HG03103 (cell line): ENCODE measurements around the gene PRCD.
A peak's percentile ranks its signal among the peaks of the same experiment; 100 is the strongest.
"Not testable (repeated sequence)": the region's sequence is repeated elsewhere in the genome, so short reads cannot be mapped to it uniquely, and the experiment has no call there.

Experiments used
- ATAC-seq: cut with Tn5 transposase; IDR thresholded peaks from one replicate; pipeline ENCODE4 v1.9.1; 2021; ENCODE audit warnings: low read depth; ENCODE audit not compliant: unreplicated experiment

Gene PRCD

DNA sequence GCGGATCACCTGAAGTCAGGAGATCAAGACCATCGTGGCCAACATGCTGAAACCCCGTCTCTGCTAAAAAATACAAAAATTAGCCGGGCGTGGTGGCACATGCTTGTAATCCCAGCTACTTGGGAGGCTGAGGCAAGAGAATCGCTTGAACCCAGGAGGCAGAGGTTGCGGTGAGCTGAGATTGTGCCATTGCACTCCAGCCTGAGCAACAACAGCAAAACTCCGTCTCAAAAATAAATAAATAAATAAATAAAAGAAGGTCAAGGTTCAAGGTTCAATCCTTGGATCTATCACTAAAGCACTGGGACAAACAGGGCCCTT is 14.4 kb upstream of the PRCD start:
- not testable (repeated sequence) for ATAC-seq

DNA sequence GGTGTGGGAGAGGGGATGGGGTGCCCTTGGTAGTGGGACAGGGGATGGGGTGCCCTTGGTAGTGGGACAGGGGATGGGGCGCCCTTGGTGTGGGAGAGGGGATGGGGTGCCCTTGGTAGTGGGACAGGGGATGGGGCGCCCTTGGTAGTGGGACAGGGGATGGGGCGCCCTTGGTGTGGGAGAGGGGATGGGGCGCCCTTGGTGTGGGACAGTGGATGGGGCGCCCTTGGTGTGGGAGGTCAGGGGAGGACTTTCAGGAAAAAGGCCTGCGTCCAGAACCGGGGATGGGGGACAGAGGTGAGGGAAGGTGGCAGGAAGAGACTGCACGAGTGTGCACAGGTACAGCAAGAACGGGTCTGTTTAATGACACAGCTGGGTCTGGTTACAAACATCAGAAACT is 12.8 kb upstream of the PRCD start:
- not testable (repeated sequence) for ATAC-seq

- peak; percentile 43 for ATAC-seq
Observed at GRCh38 chr17:76527430-76528111, 12.3 kb upstream of the PRCD start.

DNA sequence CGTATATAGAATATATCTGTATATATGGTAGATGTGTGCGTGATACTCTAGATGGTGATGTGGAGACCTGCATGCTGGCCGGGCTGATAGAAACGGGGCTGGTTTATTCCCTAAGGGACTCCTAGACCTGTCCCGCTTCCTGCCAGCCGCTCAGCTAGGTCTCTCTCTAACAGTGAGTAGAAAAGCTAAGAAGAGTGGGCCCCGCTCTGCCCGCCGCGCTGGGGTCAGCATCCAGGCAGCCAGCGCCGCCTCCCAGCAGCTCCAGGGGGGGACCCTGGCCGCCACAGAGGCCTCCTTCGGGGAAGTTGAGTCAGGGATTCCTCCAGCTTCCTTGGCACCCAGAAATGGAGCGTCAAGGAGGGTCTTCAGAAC is 11.7 kb upstream of the PRCD start:
- peak; percentile 34 for ATAC-seq

DNA sequence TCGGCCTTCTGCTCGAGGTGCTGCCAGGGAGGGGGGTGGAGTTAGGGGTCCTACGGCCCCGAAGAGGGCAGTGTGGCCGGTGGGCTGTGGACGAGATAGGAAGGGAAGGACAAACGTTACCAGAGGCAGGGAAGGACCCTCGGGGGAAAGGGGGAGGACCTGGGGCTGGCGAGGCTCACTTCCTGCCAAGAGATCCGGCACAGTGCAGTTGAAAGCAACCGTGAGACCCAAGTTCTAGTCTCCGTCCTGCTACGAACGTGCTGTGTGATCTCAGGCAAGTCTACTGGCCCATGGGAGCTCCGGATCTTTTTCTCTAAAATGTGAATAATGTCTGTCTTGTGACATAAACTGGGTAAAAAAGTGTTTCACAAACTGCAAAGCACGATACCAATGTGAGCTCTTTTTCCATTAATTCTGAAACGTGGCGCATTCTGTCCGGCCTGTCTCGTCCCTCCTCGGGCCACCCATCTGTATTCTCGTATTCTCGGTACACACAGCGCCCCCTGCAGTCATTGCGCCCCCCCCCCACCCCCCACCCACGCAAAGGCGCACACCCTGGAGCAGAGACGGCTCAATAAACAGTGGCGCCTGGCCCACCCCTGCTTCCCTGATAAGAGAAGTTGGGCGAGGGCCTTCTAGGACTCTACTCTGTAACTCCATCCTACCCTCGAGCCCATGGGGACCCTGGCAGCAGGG is 11.2 kb upstream of the PRCD start:
- no peak for ATAC-seq

GRCh38 chr17:76529224-76530094 is 10.4 kb upstream of the PRCD start:
- ATAC-seq: no peak

- ATAC-seq: no peak
Observed at GRCh38 chr17:76530095-76530723, 9.6 kb upstream of the PRCD start.

- no peak for ATAC-seq
Observed at GRCh38 chr17:76530811-76531485, 8.9 kb upstream of the PRCD start.

- no peak for ATAC-seq
Observed at GRCh38 chr17:76531486-76532038, 8.3 kb upstream of the PRCD start.

- ATAC-seq: no peak
Observed at GRCh38 chr17:76532072-76532651, 7.7 kb upstream of the PRCD start.

DNA sequence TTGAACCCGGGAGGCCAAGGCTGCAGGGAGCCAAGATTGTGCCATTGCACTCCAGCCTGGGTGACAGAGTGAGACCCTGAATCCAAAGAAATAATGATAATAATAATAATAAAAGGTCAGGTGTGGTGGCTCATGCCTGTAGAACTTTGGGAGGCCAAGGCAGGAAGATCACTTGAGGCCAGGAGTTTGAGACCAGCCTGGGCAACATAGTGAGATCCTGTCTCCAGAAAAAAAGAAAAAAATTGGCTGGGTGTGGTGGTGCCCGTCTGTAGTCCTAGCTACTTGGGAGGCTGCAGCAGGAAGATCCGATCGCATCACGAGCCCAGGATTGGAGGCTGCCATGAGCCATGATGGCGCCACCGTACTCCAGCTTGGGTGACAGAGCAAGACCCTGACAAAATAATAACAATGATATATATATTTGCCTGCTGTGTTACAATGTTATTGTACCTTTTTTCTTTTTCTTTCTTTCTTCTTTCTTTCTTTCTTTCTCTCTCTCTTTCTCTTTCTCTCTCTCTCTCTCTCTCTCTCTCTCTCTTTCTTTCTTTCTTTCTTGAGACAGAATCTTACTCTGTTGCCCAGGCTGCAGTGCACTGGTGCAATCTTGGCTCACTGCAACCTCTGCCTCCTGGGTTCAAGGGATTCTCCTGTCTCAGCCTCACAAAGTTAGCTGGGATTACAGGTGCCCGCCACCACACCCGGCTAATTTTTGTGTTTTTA is 6.0 kb upstream of the PRCD start:
- ATAC-seq: not testable (repeated sequence)

GRCh38 chr17:76534831-76535732 is 4.8 kb upstream of the PRCD start:
- ATAC-seq: no peak

- ATAC-seq: no peak
Observed at GRCh38 chr17:76535788-76536510, 3.9 kb upstream of the PRCD start.

DNA sequence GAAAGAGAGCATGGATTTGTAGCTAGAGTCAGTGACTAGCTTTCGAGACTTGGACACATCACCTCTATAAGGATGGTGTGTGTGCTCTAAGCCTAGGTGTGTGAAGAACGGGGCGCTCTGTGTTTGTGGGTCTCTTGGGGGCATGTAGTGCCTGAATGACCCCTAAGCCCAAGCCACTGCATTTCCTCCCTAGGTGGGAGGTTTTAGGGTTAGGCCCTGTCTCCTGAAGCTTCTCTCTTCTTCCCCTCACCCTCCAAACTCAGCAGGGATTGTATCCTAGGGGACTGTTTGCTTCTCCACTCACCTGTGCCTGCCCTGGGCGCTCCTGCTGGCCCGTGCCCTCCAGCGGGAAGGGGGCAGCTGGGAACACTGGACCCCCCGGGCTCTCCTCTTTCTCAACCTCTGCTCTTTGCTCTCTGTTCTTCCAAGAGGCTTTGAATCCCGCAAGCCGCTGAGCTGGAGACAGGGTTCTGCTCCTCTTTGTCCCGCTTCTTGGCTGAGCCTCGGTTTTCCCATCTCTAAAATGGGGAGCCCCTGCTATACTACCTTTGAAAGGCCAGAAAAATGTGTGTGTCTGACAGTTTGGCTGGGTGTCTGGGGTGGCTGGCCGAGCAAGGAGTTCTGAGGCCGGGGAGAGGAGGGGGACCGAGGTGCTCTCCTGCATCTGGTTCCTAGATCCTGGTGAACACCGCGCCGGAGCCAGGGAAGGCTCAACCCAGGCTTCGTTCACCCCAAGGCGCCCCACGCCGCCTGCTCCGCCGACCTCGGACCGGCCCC is 3.1 kb upstream of the PRCD start:
- no peak for ATAC-seq

GRCh38 chr17:76537288-76537577 is 2.6 kb upstream of the PRCD start:
- ATAC-seq: no peak

DNA sequence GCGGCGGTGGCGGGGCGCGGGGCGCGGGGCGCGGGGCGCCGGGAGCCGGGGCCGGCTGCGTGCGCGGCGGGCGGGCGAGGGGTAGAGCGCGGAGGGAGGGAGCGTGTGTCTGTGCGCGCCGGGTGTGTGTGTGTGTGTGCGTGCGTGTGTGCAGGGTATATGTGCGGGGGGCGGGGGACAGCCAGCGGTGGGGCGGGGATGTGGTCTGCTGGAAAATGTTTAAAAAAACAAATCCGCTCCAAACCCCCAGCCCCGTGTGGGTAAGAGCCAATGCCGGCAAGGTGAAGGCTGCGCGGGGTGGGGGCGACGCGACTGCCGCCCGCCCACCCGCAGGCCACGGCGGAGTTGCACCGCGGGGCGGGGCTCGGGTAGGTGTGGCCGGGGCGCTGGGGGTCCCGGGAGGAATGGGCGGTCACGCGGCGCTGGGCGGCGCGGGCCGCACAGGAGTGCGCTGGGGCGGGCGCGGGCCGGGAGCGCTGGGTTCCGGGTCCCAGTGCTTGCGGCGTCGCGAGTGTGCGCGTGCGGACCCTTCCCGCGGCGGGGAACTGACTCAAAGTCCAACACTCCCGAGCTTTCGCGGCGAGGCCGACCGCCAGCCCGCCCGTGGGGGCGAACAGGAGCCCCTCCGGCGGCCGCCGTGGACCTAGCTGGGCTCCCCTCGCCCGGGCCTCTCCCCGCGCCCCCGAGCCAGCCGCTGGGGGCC is 2.1 kb upstream of the PRCD start, which contains the start of gene CYGB:
Gene CYGB (minus strand): TSS at position 132 of the 703 bp plus-strand sequence. CDS start 167 bp downstream, outside the sequence.
- no peak for ATAC-seq
